NCI-H2029 treated with DMSO at 0.1 percent for 48 hours (cell line): Measurements from ENCODE around the gene QRICH1.
"Not testable (repeated sequence)": the region's sequence is repeated elsewhere in the genome, so short reads cannot be mapped to it uniquely, and the experiment has no call there.

Experiments used
- DNase-seq: peaks from one replicate; lab custom pipeline; 2025; lab: John Stamatoyannopoulos, UW

QRICH1 gene

GRCh38 chr3:49017229-49017970 lies 76.5 kb downstream of the QRICH1 start:
- DNase-seq: no peak

GRCh38 chr3:49016414-49017228 lies 77.2 kb downstream of the QRICH1 start:
- no peak for DNase-seq

- no peak for DNase-seq
Measured at GRCh38 chr3:49015765-49016164, 78.1 kb downstream of the QRICH1 start.

- no peak for DNase-seq
Measured at GRCh38 chr3:49015072-49015471, 78.8 kb downstream of the QRICH1 start.

- DNase-seq: no peak
Measured at GRCh38 chr3:49013738-49014660, 79.9 kb downstream of the QRICH1 start.

- DNase-seq: no peak
Measured at GRCh38 chr3:49013113-49013737, 80.6 kb downstream of the QRICH1 start.

- no peak for DNase-seq
Measured at GRCh38 chr3:49012441-49013017, 81.3 kb downstream of the QRICH1 start.

GRCh38 chr3:49009396-49009795 lies 84.5 kb downstream of the QRICH1 start:
- DNase-seq: no peak

- not testable (repeated sequence) for DNase-seq
Measured at GRCh38 chr3:49008627-49009026, 85.2 kb downstream of the QRICH1 start.

GRCh38 chr3:49007771-49008528 lies 85.9 kb downstream of the QRICH1 start:
- no peak for DNase-seq

- peak; percentile 84 for DNase-seq
Measured at GRCh38 chr3:49007068-49007770, 86.7 kb downstream of the QRICH1 start, which contains the start of gene WDR6. WDR6 (plus strand) TSS chr3:49007391; CDS start chr3:49007432, 41 bp downstream.

GRCh38 chr3:49006408-49007067 lies 87.3 kb downstream of the QRICH1 start:
- no peak for DNase-seq

- no peak for DNase-seq
Measured at GRCh38 chr3:49005998-49006397, 87.9 kb downstream of the QRICH1 start.

GRCh38 chr3:49005303-49005680 lies 88.6 kb downstream of the QRICH1 start:
- no peak for DNase-seq

GRCh38 chr3:49004352-49005302 lies 89.2 kb downstream of the QRICH1 start:
- no peak for DNase-seq

- DNase-seq: no peak
Measured at GRCh38 chr3:49001155-49001554, 92.7 kb downstream of the QRICH1 start.

- DNase-seq: no peak
Measured at GRCh38 chr3:48999085-48999858, 94.6 kb downstream of the QRICH1 start.
